ENCODE results near the gene MAP2K5. TPM values are rescaled to one million over a fixed set of nuclear protein-coding genes. Genes with fewer than 3 reads are reported as not detected.

The MAP2K5 gene
- polyA plus RNA-seq, 1 donor from 2014 or later, result 12.1 TPM

GRCh38 chr15:67850994-67851571, 308.6 kb downstream of the MAP2K5 start:
- Histone ChIP-seq H3K9ac (ENCODE audit: low read length) (no peak overlapping the region), H3K9me2 (ENCODE audit: insufficient read depth, low read length) (no peaks in the 10 kb centered on the region), H3K4me2 (ENCODE audit: low read length) (no peak overlapping the region), H3K27me3 (ENCODE audit: insufficient read depth, low read depth, low read length) (no peaks in the 10 kb centered on the region), H3K27ac (ENCODE audit: low read length) (no peak overlapping the region), H2AFZ (ENCODE audit: low read depth, low read length) (no peak overlapping the region), H3K36me3 (ENCODE audit: insufficient read depth, low read length) (no peaks in the 10 kb centered on the region), H3F3A (ENCODE audit: insufficient read depth, low read length, poor library complexity, severe bottlenecking) (no peaks in the 10 kb centered on the region), H4K20me1 (ENCODE audit: insufficient read depth) (no peaks in the 10 kb centered on the region), H3K4me3 (ENCODE audit: low read length) (no peak overlapping the region), H3K79me2 (replicated peaks; ENCODE audit: insufficient read depth, low read length) (no peaks in the 10 kb centered on the region), H3K9me3 (ENCODE audit: low read length) (no peaks in the 10 kb centered on the region)
- TF ChIP-seq REST (IDR thresholded peaks at IDR 0.05; ENCODE audit: borderline replicate concordance) (no peak), EP300 (conservative IDR thresholded peaks at IDR 0.05; ENCODE audit: poor library complexity, severe bottlenecking) (no peak), SMC3 (conservative IDR thresholded peaks at IDR 0.05; ENCODE audit: poor library complexity) (no peak), MXI1 (conservative IDR thresholded peaks at IDR 0.05; ENCODE audit: poor library complexity, severe bottlenecking) (no peak)

GRCh38 chr15:67852418-67852817, 309.9 kb downstream of the MAP2K5 start:
- no peak overlapping the region for H3K4me2 ChIP-seq (ENCODE audit: low read length)
- no peak overlapping the region for H2AFZ ChIP-seq (ENCODE audit: low read depth, low read length)

More at GRCh38 chr15:67852418-67852817, 309.9 kb downstream of the MAP2K5 start:
- H3K4me3 ChIP-seq (ENCODE audit: low read length), result no peak overlapping the region
- no peak overlapping the region for H3K9ac ChIP-seq (ENCODE audit: low read length)
- H3K9me3 ChIP-seq (ENCODE audit: low read length), result no peaks in the 10 kb centered on the region
- no peaks in the 10 kb centered on the region for H3K27me3 ChIP-seq (ENCODE audit: insufficient read depth, low read depth, low read length)
- no peaks in the 10 kb centered on the region for H4K20me1 ChIP-seq (ENCODE audit: insufficient read depth)
- H3K9me2 ChIP-seq (ENCODE audit: insufficient read depth, low read length), result no peaks in the 10 kb centered on the region
- no peaks in the 10 kb centered on the region for H3K36me3 ChIP-seq (ENCODE audit: insufficient read depth, low read length)
- no peak overlapping the region for H3K27ac ChIP-seq (ENCODE audit: low read length)
- H3F3A ChIP-seq (ENCODE audit: insufficient read depth, low read length, poor library complexity, severe bottlenecking), result no peaks in the 10 kb centered on the region
- H3K79me2 ChIP-seq (replicated peaks; ENCODE audit: insufficient read depth, low read length), result no peaks in the 10 kb centered on the region
- TF ChIP-seq EZH2 (IDR thresholded peaks at IDR 0.05; ENCODE audit: borderline replicate concordance, insufficient read depth, low read length, poor library complexity, severe bottlenecking) (no peak), CTCF (IDR thresholded peaks at IDR 0.05; ENCODE audit: poor library complexity, severe bottlenecking) (no peak), REST (IDR thresholded peaks at IDR 0.05; ENCODE audit: borderline replicate concordance) (no peak), RAD21 (conservative IDR thresholded peaks at IDR 0.05) (no peak), POLR2AphosphoS5 (IDR thresholded peaks at IDR 0.05) (no peak), TAF1 (IDR thresholded peaks at IDR 0.05; ENCODE audit: low read depth) (no peak), MXI1 (conservative IDR thresholded peaks at IDR 0.05; ENCODE audit: poor library complexity, severe bottlenecking) (no peak), EP300 (conservative IDR thresholded peaks at IDR 0.05; ENCODE audit: poor library complexity, severe bottlenecking) (no peak), SMC3 (conservative IDR thresholded peaks at IDR 0.05; ENCODE audit: poor library complexity) (no peak)
